GM18508 (cell line): ENCODE data around the gene NOP10.
A peak's percentile ranks its signal among the peaks of the same experiment; 100 is the strongest.
"Not testable (repeated sequence)": the region's sequence is repeated elsewhere in the genome, so short reads cannot be mapped to it uniquely, and the experiment has no call there.

Experiments used
- ATAC-seq: cut with Tn5 transposase; IDR thresholded peaks from one replicate; pipeline ENCODE4 v1.9.1; 2021; ENCODE audit warnings: moderate number of reproducible peaks; ENCODE audit not compliant: insufficient read depth, unreplicated experiment

Gene NOP10

GRCh38 chr15:34342737-34343575 lies at the start of gene NOP10, which contains the start of gene NUTM1:
NOP10 (minus strand) TSS chr15:34343136; CDS start chr15:34343073, 63 bp downstream.
NUTM1 (plus strand) TSS chr15:34343315; CDS start chr15:34343697, 382 bp downstream.
- peak; percentile 49 for ATAC-seq

- not testable (repeated sequence) for ATAC-seq
Measured at GRCh38 chr15:34389594-34390086, 46.7 kb upstream of the NOP10 start.

GRCh38 chr15:34381829-34382521 lies 39.0 kb upstream of the NOP10 start:
- not testable (repeated sequence) for ATAC-seq

GRCh38 chr15:34380491-34380890 lies 37.6 kb upstream of the NOP10 start:
- not testable (repeated sequence) for ATAC-seq

- ATAC-seq = no peak
Measured at GRCh38 chr15:34376856-34377255, 33.9 kb upstream of the NOP10 start.

- ATAC-seq = not testable (repeated sequence)
Measured at GRCh38 chr15:34375541-34375940, 32.6 kb upstream of the NOP10 start.

GRCh38 chr15:34374816-34375215 lies 31.9 kb upstream of the NOP10 start:
- ATAC-seq = no peak

GRCh38 chr15:34373951-34374350 lies 31.0 kb upstream of the NOP10 start:
- ATAC-seq = no peak

- no peak for ATAC-seq
Measured at GRCh38 chr15:34370643-34371042, 27.7 kb upstream of the NOP10 start.

- ATAC-seq = no peak
Measured at GRCh38 chr15:34370129-34370528, 27.2 kb upstream of the NOP10 start.

GRCh38 chr15:34367101-34368081 lies 24.5 kb upstream of the NOP10 start, which contains the start of gene LPCAT4:
LPCAT4 (minus strand) TSS chr15:34367196; CDS start chr15:34367100, 96 bp downstream.
- peak; percentile 58 for ATAC-seq

- ATAC-seq = no peak
Measured at GRCh38 chr15:34366271-34367065, 23.5 kb upstream of the NOP10 start.

GRCh38 chr15:34365836-34366235 lies 22.9 kb upstream of the NOP10 start:
- no peak for ATAC-seq

GRCh38 chr15:34365091-34365825 lies 22.3 kb upstream of the NOP10 start:
- no peak for ATAC-seq

GRCh38 chr15:34364041-34364440 lies 21.1 kb upstream of the NOP10 start:
- no peak for ATAC-seq

- no peak for ATAC-seq
Measured at GRCh38 chr15:34362047-34362773, 19.3 kb upstream of the NOP10 start.

GRCh38 chr15:34361278-34361677 lies 18.3 kb upstream of the NOP10 start:
- no peak for ATAC-seq

GRCh38 chr15:34360298-34360697 lies 17.4 kb upstream of the NOP10 start:
- ATAC-seq = no peak
